HepG2 (cell line): ENCODE results near the gene OFD1. TPM values are rescaled to one million over a fixed set of nuclear protein-coding genes. Genes with fewer than 3 reads are reported as not detected.

Experiments used
- ATAC-seq: fragments of 200-7000 bp; cut with Tn5 transposase; 3 replicates; pipeline ENCODE4 v1.9.1; 2020; ENCODE audit warnings: mild to moderate bottlenecking, moderate library complexity
- BruUV-seq: library from RNA; stranded (reverse); fragments of 400-500 nt; replicated peaks from 2 replicates; lab custom pipeline; 2021; lab: Mats Ljungman, UMichigan
- CTCF ChIA-PET: fragments of 300-600 bp; formaldehyde crosslinking; extraction: SDS; loops from one replicate; lab custom pipeline; 2021; ENCODE audit warnings: low total read pairs, inconsistent platforms, low intra/inter-chr PET ratio; lab: Yijun Ruan, JAX
- POLR2A ChIA-PET: fragments of 350-600 bp; sonication (Branson Sonifier 250); formaldehyde crosslinking; loops from one replicate; lab custom pipeline; 2020; ENCODE audit warnings: antibody characterized with exemption, inconsistent platforms; lab: Yijun Ruan, JAX
- DNase-seq: peaks from one replicate; pipeline ENCODE4 v3.0.0-alpha.2; 2015; ENCODE audit warnings: low spot score
- FAIRE-seq: peaks from 3 replicates; lab custom pipeline; 2011; peaks lifted over from hg19 to GRCh38; lab: Jason Lieb, UNC
- H2AFZ ChIP-seq: one replicate; pipeline ENCODE4 v1.6.1; 2011; ENCODE audit warnings: low read length, inconsistent platforms
- H3K27ac ChIP-seq: fragments of 300-600 bp; 3 replicates; pipeline ENCODE4 v1.8.0; 2011; ENCODE audit warnings: mixed run types, mild to moderate bottlenecking, mixed read lengths, low read length, inconsistent platforms; ENCODE audit not compliant: insufficient read depth; ENCODE audit errors: extremely low read length
- H3K27me3 ChIP-seq, 2 experiments: fragments of 200-600 bp in 1 of 2; 2 replicates in 1 of 2; 3 replicates in 1 of 2; pipeline versions ENCODE4 v1.6.0 to v1.8.0; 2011; ENCODE audit warnings: low read length in 2 of 2, mild to moderate bottlenecking in 2 of 2, moderate library complexity in 2 of 2, inconsistent platforms in 1 of 2; ENCODE audit not compliant: insufficient read depth in 2 of 2, control insufficient read depth in 1 of 2
- H3K36me3 ChIP-seq, 2 experiments: fragments of 200-600 bp in 1 of 2; replicated peaks in 1 of 2; 2 replicates in 1 of 2; 3 replicates in 1 of 2; pipeline versions ENCODE4 v1.5.1 to v1.8.0; 2011; ENCODE audit warnings: low read length in 2 of 2, inconsistent platforms in 1 of 2; ENCODE audit not compliant: insufficient read depth in 2 of 2, control insufficient read depth in 1 of 2
- H3K4me1 ChIP-seq: 2 replicates; pipeline ENCODE4 v1.5.1; 2012; ENCODE audit warnings: low read length, inconsistent platforms; ENCODE audit not compliant: insufficient read depth
- H3K4me2 ChIP-seq: 2 replicates; pipeline ENCODE4 v1.6.0; 2011; ENCODE audit warnings: low read depth, low read length, inconsistent platforms
- H3K4me3 ChIP-seq, 3 experiments: fragments of 200-600 bp in 1 of 3; sonication (generic), shearing (Covaris generic) in 1 of 3; replicated peaks in 1 of 3; 2 replicates each; pipeline ENCODE4 v1.5.1; 2011 to 2016; ENCODE audit warnings: low read length in 3 of 3, inconsistent platforms in 2 of 3, low read depth in 2 of 3, mild to moderate bottlenecking in 2 of 3, control low read depth in 1 of 3, mixed read lengths in 1 of 3; ENCODE audit not compliant: insufficient read depth in 1 of 3
- H3K79me2 ChIP-seq: one replicate; pipeline ENCODE4 v1.6.1; 2011; ENCODE audit warnings: low read length, inconsistent platforms; ENCODE audit not compliant: insufficient read depth
- H3K9ac ChIP-seq: 2 replicates; pipeline ENCODE4 v1.6.0; 2011; ENCODE audit warnings: mild to moderate bottlenecking, low read depth, low read length, inconsistent platforms; ENCODE audit not compliant: insufficient read depth
- H3K9me3 ChIP-seq: 2 replicates; pipeline ENCODE4 v1.5.1; 2012; ENCODE audit warnings: mild to moderate bottlenecking, low read length
- H4K20me1 ChIP-seq: 2 replicates; pipeline ENCODE4 v1.6.0; 2011; ENCODE audit warnings: inconsistent platforms, mild to moderate bottlenecking, low read length, moderate library complexity; ENCODE audit not compliant: insufficient read depth
- ATF7 ChIP-seq, 2 experiments: fragments of 450-650 bp in 1 of 2; sonication (generic) in 1 of 2; formaldehyde crosslinking in 1 of 2; IDR thresholded peaks; 2 replicates each; pipeline versions ENCODE4 v1.4.0 to v1.6.1; 2016 to 2020; ENCODE audit warnings: antibody characterized with exemption in 1 of 2, mild to moderate bottlenecking in 1 of 2, missing genetic modification reagents in 1 of 2
- HDAC1 ChIP-seq: sonication (generic); formaldehyde crosslinking; IDR thresholded peaks from 2 replicates; pipeline ENCODE4 v1.5.1; 2020; ENCODE audit warnings: mild to moderate bottlenecking, missing genetic modification reagents
- KDM3A ChIP-seq: IDR thresholded peaks from 2 replicates; pipeline ENCODE4 v1.6.1; 2018; ENCODE audit warnings: low read depth, missing compliant biosample characterization
- MED13 ChIP-seq: sonication (generic); formaldehyde crosslinking; IDR thresholded peaks from 2 replicates; pipeline ENCODE4 v1.5.0; 2020; ENCODE audit warnings: missing genetic modification reagents
- ZNF451 ChIP-seq: sonication (generic); formaldehyde crosslinking; IDR thresholded peaks from 2 replicates; pipeline ENCODE4 v1.5.0; 2020; ENCODE audit warnings: mild to moderate bottlenecking, missing genetic modification reagents
- ZNF546 ChIP-seq: sonication (generic); formaldehyde crosslinking; conservative IDR thresholded peaks from 2 replicates; pipeline ENCODE4 v1.8.1; 2023; ENCODE audit warnings: mild to moderate bottlenecking, missing genetic modification reagents
- ZNF841 ChIP-seq: sonication (generic); formaldehyde crosslinking; IDR thresholded peaks from 2 replicates; pipeline ENCODE4 v1.8.1; 2023; ENCODE audit warnings: missing genetic modification reagents, borderline replicate concordance
- WGBS: methylation state at CpG from one replicate; pipeline ENCODE4 v1.1.6; 2017; ENCODE audit warnings: low lambda C conversion rate; 5-methylcytosine and 5-hydroxymethylcytosine counted together
- in situ Hi-C: cut with HindIII; loops from 2 replicates; pipeline ENCODE4 v1.10.0; 2017; ENCODE audit warnings: low pct_unique_long_range_greater_than_20kb; ENCODE audit not compliant: extremely low pct_ligation_motif_present
- intact Hi-C: fragments of 100-400 bp; cut with micrococcal nuclease; formaldehyde crosslinking; loops from one replicate; pipeline ENCODE4 v1.10.0; 2022; ENCODE audit not compliant: unreplicated experiment
- polyA plus RNA-seq, 8 experiments: library from polyadenylated mRNA; depleted of rRNA in 3 of 8; stranded (reverse) in 7 of 8; unstranded in 1 of 8; fragments of >200 nt; fragmentation: Illumina TruSeq in 4 of 8; extraction: Trizol in 4 of 8; gene quantifications; 2 replicates each; pipeline versions ENCODE4 v1.2.1 to v1.2.3, GENCODE V29; 2011 to 2016; ENCODE audit warnings: low read depth in 4 of 8, missing spikeins in 1 of 8, mixed read lengths in 1 of 8; ENCODE audit not compliant: insufficient read depth in 1 of 8
- total RNA-seq, 5 experiments: library from RNA; depleted of rRNA; stranded (reverse); fragments of >200 nt; fragmentation: Illumina TruSeq; extraction: Trizol; gene quantifications; 2 replicates each; pipeline ENCODE4 v1.2.3, GENCODE V29; 2016; ENCODE audit warnings: low read depth in 1 of 5
- TF ChIP-seq, protein P1 (sequence below): sonication (generic); formaldehyde crosslinking; IDR thresholded peaks from 2 replicates; pipeline ENCODE4 v1.9.0; 2021; ENCODE audit warnings: missing genetic modification reagents, borderline replicate concordance
- TF ChIP-seq, protein P2 (sequence below): sonication (generic); formaldehyde crosslinking; conservative IDR thresholded peaks from 2 replicates; pipeline ENCODE4 v1.8.1; 2023; ENCODE audit warnings: missing genetic modification reagents
- TF ChIP-seq, protein P3 (sequence below): sonication (generic); formaldehyde crosslinking; IDR thresholded peaks from 2 replicates; pipeline ENCODE4 v1.9.0; 2021; ENCODE audit warnings: missing genetic modification reagents, borderline replicate concordance

Gene OFD1
- total and polyA plus RNA-seq, 2 of the 13 experiments (the other 11 are each of a cell fraction or from before 2014, with no cell fraction given) = 14.9 to 16.4 TPM

DNA sequence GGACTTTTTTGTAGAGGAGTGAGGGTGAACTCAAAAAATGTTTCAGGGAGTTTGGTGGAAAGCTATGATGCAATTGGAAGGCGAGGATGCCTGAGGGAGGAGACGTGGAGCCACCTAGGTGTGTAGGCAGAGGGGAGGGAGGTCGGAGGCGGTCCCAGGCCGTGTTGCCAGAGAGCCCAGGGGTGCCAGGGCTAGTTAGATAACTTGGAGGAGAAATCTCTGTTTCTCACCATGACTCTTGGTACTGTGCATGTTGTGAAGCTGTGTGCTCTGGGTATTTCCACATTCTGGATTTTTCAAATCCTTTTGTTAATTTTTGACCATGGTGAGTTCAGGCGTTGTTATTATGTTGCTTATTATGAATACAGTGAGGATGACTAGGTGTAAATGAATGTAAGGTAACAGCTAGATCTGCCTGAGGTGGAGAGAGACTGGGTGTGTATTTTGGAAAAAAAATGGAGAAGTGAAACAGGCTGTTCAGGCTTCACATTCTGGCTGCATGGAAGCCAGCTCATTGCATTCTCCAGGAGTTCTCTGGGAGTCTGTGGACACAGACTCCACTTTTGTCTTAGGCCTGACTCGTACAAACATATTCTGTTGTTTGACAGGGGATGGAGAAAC, 41.1 kb upstream of the OFD1 start (continued):
- TF ChIP-seq, protein P1, sequence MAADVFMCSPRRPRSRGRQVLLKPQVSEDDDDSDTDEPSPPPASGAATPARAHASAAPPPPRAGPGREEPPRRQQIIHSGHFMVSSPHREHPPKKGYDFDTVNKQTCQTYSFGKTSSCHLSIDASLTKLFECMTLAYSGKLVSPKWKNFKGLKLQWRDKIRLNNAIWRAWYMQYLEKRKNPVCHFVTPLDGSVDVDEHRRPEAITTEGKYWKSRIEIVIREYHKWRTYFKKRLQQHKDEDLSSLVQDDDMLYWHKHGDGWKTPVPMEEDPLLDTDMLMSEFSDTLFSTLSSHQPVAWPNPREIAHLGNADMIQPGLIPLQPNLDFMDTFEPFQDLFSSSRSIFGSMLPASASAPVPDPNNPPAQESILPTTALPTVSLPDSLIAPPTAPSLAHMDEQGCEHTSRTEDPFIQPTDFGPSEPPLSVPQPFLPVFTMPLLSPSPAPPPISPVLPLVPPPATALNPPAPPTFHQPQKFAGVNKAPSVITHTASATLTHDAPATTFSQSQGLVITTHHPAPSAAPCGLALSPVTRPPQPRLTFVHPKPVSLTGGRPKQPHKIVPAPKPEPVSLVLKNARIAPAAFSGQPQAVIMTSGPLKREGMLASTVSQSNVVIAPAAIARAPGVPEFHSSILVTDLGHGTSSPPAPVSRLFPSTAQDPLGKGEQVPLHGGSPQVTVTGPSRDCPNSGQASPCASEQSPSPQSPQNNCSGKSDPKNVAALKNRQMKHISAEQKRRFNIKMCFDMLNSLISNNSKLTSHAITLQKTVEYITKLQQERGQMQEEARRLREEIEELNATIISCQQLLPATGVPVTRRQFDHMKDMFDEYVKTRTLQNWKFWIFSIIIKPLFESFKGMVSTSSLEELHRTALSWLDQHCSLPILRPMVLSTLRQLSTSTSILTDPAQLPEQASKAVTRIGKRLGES = no peak
- TF ChIP-seq MED13 (CRISPR knock-in tag) (no peak), ZNF841 (CRISPR knock-in tag) (no peak), ZNF546 (CRISPR knock-in tag) (no peak), HDAC1 (no peak)
- TF ChIP-seq, protein P2, sequence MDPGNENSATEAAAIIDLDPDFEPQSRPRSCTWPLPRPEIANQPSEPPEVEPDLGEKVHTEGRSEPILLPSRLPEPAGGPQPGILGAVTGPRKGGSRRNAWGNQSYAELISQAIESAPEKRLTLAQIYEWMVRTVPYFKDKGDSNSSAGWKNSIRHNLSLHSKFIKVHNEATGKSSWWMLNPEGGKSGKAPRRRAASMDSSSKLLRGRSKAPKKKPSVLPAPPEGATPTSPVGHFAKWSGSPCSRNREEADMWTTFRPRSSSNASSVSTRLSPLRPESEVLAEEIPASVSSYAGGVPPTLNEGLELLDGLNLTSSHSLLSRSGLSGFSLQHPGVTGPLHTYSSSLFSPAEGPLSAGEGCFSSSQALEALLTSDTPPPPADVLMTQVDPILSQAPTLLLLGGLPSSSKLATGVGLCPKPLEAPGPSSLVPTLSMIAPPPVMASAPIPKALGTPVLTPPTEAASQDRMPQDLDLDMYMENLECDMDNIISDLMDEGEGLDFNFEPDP (CRISPR knock-in tag) = no peak
- TF ChIP-seq, protein P3, sequence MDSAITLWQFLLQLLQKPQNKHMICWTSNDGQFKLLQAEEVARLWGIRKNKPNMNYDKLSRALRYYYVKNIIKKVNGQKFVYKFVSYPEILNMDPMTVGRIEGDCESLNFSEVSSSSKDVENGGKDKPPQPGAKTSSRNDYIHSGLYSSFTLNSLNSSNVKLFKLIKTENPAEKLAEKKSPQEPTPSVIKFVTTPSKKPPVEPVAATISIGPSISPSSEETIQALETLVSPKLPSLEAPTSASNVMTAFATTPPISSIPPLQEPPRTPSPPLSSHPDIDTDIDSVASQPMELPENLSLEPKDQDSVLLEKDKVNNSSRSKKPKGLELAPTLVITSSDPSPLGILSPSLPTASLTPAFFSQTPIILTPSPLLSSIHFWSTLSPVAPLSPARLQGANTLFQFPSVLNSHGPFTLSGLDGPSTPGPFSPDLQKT = no peak

DNA sequence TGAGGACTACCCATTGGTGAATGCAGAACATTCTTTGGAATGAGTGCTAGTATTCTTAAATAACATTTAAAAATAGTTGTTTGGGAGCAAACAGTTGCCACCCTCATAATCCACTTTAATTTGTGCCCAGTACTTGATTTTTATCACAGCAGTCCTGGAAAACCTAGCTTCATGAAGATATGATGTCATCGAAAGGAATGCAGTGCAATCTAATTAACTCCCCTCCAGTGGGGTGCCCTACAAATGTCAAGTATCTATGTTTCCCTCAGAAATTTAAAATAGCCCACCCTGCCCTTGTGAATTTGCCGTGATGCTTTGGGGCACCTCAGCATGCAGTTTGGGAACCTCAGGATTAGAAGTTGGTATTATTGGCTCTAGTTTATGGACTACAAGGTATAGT, 40.2 kb upstream of the OFD1 start:
- no TSS peak for BruUV-seq
- Histone ChIP-seq H3K4me3 (no peak overlapping the region), H3K4me2 (no peak overlapping the region), H3K27me3 (no peaks in the 10 kb centered on the region), H3K4me1 (peaks cover 43% of the 10 kb centered on the region), H3K79me2 (peaks cover 75% of the 10 kb centered on the region), H3K36me3 (no peaks in the 10 kb centered on the region), H3K9ac (no peak overlapping the region), H4K20me1 (0 out of 2 replicates have a peak, but pooled peaks cover 3% of the 10 kb centered on the region), H2AFZ (no peak overlapping the region), H3K27ac (no peak overlapping the region), H3K9me3 (no peaks in the 10 kb centered on the region)
- FAIRE-seq = no peak
- in situ Hi-C loops = no loop called here
- intact Hi-C loops = no loop called here
- 96% methylated on average over 2 of the region's 2 CpGs for WGBS
- POLR2A ChIA-PET = no interaction called here
- no peak for DNase-seq
- CTCF ChIA-PET = no interaction called here
- ATAC-seq = no peak
- TF ChIP-seq ATF7 (IDR thresholded peaks at IDR 0.05) (peak; percentile 56), ATF7 (CRISPR knock-in tag; IDR thresholded peaks at IDR 0.05) (no peak), ZNF451 (no peak), KDM3A (no peak)
